SK-N-SH (cell line): ENCODE measurements around the gene PIGW.

Source experiments
- ELF1 ChIP-seq: IDR thresholded peaks from 2 replicates; pipeline ENCODE4 v1.4.0; 2012
- EP300 ChIP-seq, 2 experiments: IDR thresholded peaks; 2 replicates each; pipeline versions ENCODE4 v1.4.0 to v1.6.1; 2012; ENCODE audit warnings: borderline replicate concordance in 1 of 2, low read depth in 1 of 2, low read length in 1 of 2
- EZH2phosphoT487 ChIP-seq: fragments of 200-600 bp; sonication (generic); IDR thresholded peaks from 2 replicates; pipeline ENCODE4 v1.6.1; 2017; ENCODE audit warnings: low read depth, mixed run types, mild to moderate bottlenecking, antibody characterized with exemption, moderate library complexity, borderline replicate concordance
- GATA2 ChIP-seq: sonication (generic); formaldehyde crosslinking; IDR thresholded peaks from 2 replicates; pipeline ENCODE4 v1.5.0; 2020; ENCODE audit warnings: mild to moderate bottlenecking, missing genetic modification reagents
- MXI1 ChIP-seq: IDR thresholded peaks from 2 replicates; pipeline ENCODE4 v1.6.1; 2012; ENCODE audit warnings: mild to moderate bottlenecking, low read depth, low read length, improper control_type of control experiment
- POLR2AphosphoS5 ChIP-seq: IDR thresholded peaks from 2 replicates; pipeline ENCODE4 v1.6.1; 2012; ENCODE audit warnings: low read depth, low read length
- SIN3A ChIP-seq: IDR thresholded peaks from 2 replicates; pipeline ENCODE4 v1.6.1; 2012; ENCODE audit warnings: low read depth, mild to moderate bottlenecking, low read length, moderate library complexity, borderline replicate concordance
- TEAD4 ChIP-seq: IDR thresholded peaks from 2 replicates; pipeline ENCODE4 v1.4.0; 2012; ENCODE audit warnings: mild to moderate bottlenecking, borderline replicate concordance; ENCODE audit not compliant: insufficient read depth
- TF ChIP-seq, protein P1 (sequence below): fragments of 200-600 bp; sonication (generic); IDR thresholded peaks from 2 replicates; pipeline ENCODE4 v1.6.1; 2017; ENCODE audit warnings: antibody characterized with exemption, mild to moderate bottlenecking, moderate library complexity

GRCh38 chr17:36525113-36525512 is 9.7 kb upstream of the PIGW start:
- no peak for TF ChIP-seq GATA2 (CRISPR knock-in tag)
- TF ChIP-seq, protein P1, sequence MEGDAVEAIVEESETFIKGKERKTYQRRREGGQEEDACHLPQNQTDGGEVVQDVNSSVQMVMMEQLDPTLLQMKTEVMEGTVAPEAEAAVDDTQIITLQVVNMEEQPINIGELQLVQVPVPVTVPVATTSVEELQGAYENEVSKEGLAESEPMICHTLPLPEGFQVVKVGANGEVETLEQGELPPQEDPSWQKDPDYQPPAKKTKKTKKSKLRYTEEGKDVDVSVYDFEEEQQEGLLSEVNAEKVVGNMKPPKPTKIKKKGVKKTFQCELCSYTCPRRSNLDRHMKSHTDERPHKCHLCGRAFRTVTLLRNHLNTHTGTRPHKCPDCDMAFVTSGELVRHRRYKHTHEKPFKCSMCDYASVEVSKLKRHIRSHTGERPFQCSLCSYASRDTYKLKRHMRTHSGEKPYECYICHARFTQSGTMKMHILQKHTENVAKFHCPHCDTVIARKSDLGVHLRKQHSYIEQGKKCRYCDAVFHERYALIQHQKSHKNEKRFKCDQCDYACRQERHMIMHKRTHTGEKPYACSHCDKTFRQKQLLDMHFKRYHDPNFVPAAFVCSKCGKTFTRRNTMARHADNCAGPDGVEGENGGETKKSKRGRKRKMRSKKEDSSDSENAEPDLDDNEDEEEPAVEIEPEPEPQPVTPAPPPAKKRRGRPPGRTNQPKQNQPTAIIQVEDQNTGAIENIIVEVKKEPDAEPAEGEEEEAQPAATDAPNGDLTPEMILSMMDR = no peak
- no peak for TF ChIP-seq MXI1
- no peak for TF ChIP-seq EZH2phosphoT487
- no peak for TF ChIP-seq ELF1
- no peak for TF ChIP-seq POLR2AphosphoS5
- TF ChIP-seq SIN3A = no peak
- TF ChIP-seq TEAD4 = no peak
- no peak for TF ChIP-seq EP300 (IDR thresholded peaks at IDR 0.05; ENCODE audit: borderline replicate concordance in 1 of 2, low read depth in 1 of 2, low read length in 1 of 2)
